ENCODE results near the gene SLC25A24.

Gene SLC25A24

DNA sequence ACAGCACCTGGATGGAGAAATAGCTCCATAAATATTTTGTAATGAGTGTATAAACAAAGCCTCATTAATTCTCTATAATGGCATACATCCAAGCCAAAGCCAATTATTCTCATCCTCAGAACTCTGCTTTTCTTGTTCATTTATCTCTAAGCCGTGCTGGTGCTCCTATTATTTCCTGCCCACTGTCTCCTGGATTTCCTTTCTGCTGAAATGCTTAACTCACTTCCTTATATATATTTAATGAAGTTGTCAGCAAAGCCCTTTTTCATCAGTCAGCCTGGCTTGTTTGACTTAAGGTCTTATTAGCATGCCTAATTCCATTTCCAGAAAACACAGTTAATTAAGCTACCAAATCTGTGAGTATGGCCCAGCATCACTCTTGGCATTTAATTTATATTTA is 93.4 kb downstream of the SLC25A24 start:
- no peak for DNase-seq (ENCODE audit: low read depth in 2 of 2)

DNA sequence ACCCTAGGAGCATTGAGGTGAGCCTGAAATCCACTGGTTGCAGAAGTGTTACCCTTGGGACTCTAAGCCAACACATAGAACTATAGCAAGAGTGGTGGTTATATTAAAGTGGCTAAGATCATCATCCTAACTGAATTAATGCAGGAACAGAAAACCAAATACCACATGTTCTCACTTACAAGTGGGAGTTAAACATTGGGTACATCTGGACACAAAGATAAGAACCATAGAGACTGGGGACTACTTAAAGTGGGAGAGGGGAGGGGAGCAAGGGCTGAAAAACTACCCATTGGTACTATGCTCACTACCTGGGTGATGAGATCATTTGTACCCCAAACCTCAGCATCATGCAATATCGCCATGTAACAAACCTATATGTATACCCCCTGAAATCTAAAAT is 100.0 kb downstream of the SLC25A24 start:
- no peak for DNase-seq (ENCODE audit: low read depth in 2 of 2)

DNA sequence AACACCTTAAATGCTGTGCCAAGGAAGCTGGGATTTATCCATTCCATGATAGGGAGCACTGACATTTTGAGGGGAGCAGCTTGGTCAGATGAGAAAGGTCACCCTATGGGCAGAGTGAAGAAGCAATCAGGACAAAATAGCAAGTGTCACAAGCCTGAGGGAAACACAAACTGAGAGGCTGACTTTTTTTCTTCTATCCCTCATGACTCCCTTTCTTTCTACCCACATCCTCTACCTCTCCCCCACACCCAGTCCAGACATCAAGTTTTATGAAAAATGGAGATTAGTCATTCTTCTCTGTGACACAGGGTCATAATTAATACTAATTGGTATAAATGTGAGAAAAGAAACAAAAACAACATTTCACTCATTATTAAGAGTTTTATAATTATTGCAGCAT is 103.1 kb downstream of the SLC25A24 start:
- DNase-seq (ENCODE audit: low read depth in 2 of 2): no peak

DNA sequence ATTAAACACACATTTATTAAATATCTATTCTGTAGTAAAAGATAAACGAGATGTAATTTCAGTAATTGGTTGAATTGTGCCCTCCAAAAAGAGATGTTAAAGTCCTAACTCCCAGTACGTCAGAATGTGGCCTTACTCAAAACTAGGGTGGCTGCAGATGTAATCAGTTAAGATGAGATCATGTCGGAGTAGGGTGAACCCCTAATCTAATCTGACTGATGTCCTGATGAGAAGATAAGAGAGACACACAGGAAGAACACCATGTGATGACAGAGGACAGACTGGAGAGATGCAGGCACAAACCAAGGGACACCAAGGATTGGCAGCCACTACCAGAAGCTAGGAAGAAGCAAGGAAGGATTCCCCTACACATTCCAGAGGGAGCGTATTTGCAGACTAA is 104.1 kb downstream of the SLC25A24 start:
- no peak for DNase-seq (ENCODE audit: low read depth in 2 of 2)

DNA sequence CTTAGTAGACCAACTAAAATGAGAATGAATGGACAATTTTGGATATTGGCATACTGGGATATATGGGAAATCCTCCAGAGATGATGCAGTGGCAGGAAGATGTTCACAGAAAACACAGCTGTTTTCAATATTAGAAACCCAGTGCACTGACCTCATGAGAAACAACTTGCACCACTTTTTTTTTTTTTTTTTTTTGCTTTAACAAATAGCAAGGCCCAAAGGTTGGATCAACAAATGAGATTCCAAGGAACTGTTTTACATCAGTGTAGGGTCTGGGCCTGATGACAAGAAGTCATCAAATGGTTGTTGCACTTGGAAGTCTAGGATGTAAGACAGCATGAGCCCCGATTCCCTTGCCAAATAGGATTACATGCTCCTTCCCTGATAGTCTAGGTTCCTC is 110.7 kb downstream of the SLC25A24 start:
- peak; percentile 4 to 14 for DNase-seq (ENCODE audit: low read depth in 2 of 2)

DNA sequence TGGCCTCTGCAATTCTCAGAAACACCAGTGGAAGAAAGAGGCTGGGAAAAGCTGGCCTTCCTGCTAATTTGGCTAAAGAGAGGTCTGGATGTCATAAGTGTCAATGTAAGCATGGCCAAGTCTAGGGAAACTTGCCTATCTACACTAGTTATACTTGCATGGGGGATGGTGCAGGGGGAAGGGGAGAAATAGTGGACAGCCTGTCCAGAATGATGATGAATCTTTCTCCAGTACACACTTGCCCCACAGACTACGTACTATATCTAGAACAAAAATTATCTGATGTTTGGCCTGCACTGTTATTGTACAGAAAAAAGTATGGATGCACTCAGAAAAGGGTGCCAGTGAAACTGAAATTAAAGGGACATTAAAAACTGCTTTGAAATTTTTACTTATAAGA is 114.5 kb downstream of the SLC25A24 start:
- DNase-seq (ENCODE audit: low read depth in 2 of 2): no peak

DNA sequence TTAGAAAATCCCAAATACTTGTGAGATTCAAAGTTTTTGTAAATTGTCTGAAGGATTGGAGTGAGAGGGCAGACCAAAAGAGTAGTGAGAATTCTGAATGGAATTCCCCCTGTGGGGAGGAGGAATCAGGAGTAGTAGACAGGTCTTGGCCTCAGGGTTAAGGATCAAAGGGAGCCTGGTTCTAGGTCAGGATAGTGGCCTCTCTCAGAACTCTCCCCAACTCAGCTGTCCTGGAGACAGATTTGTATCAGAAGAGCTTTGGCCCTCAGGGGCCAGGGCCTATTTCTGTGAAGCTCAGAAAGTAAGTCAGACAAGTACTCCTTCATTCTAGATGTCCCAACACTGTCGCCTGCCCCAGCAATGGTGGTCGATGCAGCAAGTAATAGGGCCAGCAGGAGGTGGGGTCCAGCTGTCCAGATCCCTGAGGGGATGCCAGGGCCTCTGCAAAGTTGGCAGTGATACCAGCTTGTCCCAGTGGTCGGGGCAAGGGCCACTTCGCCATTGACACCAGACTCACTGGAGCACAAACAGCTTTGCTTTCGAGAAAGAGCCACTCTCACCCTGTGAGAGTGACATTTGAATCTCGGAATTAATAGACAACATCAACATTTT is 115.2 kb downstream of the SLC25A24 start:
- DNase-seq (ENCODE audit: low read depth in 2 of 2): no peak

Measured in fibroblast of skin of left biceps (primary cell).